B cell (primary cell): ENCODE results near the gene SP6.

Experiments
- EZH2 ChIP-seq: IDR thresholded peaks from 2 replicates; pipeline ENCODE4 v1.6.1; 2012; ENCODE audit warnings: borderline replicate concordance, low read depth, mild to moderate bottlenecking, moderate library complexity, low read length; ENCODE audit not compliant: insufficient read depth, poor library complexity, severe bottlenecking
- TF ChIP-seq, protein P1 (sequence below): fragments of 200-600 bp; IDR thresholded peaks from one replicate; pipeline ENCODE4 v1.8.0; 2022; ENCODE audit warnings: antibody characterized with exemption, mild to moderate bottlenecking

DNA sequence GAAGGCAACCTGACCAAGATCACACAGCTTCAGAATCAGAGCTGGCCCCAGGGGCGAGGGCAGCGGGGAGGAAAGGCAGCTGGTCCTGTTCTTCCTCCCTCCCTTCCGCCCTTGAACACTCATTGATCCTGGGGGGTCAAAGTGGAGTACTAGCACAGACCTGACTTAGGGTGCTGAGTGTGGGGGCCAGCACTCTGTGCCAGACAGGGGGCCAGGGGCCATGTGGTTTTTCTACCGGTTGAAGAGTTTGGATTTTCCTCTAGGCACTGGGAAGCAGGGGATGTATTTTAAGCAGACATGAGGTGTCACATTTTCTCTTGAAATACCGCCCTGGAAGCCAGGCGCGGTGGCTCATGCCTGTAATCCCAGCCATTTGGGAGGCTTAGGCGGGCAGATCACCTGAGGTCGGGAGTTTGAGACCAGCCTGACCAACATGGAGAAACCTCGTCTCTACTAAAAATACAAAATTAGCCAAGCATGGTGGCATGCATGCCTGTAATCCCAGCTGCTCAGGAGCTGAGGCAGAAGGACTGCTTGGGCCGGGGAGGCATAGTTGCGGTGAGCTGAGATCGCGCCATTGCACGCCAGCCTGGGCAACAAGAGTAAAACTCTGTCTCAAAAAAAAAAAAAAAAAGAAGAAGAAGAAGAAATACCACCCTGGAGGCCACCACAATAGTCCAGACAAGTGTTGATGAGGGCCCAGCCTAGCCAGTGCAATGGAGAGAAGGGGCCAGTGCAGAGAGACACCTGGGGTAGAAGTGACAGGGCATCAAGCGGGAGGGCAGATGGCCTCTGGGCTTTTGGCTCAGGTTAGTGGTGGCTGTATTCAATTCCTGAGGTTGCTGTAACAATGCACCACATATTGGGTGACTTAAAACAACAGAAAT is 44.7 kb downstream of the SP6 start:
- TF ChIP-seq, protein P1, sequence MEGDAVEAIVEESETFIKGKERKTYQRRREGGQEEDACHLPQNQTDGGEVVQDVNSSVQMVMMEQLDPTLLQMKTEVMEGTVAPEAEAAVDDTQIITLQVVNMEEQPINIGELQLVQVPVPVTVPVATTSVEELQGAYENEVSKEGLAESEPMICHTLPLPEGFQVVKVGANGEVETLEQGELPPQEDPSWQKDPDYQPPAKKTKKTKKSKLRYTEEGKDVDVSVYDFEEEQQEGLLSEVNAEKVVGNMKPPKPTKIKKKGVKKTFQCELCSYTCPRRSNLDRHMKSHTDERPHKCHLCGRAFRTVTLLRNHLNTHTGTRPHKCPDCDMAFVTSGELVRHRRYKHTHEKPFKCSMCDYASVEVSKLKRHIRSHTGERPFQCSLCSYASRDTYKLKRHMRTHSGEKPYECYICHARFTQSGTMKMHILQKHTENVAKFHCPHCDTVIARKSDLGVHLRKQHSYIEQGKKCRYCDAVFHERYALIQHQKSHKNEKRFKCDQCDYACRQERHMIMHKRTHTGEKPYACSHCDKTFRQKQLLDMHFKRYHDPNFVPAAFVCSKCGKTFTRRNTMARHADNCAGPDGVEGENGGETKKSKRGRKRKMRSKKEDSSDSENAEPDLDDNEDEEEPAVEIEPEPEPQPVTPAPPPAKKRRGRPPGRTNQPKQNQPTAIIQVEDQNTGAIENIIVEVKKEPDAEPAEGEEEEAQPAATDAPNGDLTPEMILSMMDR: no peak
- TF ChIP-seq EZH2: no peak
